Left ventricle myocardium inferior (tissue), 1 donor: ENCODE results near the gene CHD6. TPM values are rescaled to one million over a fixed set of nuclear protein-coding genes. Genes with fewer than 3 reads are reported as not detected.

Source experiments
- DNase-seq: peaks from one replicate; pipeline ENCODE4 v3.0.0-alpha.2; 2020
- H3K27ac ChIP-seq: fragments of 200-600 bp; replicated peaks from 2 replicates; pipeline ENCODE4 v1.8.0; 2021
- H3K27me3 ChIP-seq: fragments of 200-600 bp; 2 replicates; pipeline ENCODE4 v1.8.0; 2021; ENCODE audit warnings: low read depth
- H3K36me3 ChIP-seq: fragments of 200-600 bp; 2 replicates; pipeline ENCODE4 v1.8.0; 2021
- H3K4me1 ChIP-seq: fragments of 200-600 bp; 2 replicates; pipeline ENCODE4 v1.8.0; 2021
- H3K4me3 ChIP-seq: fragments of 200-600 bp; 2 replicates; pipeline ENCODE4 v1.8.0; 2021; ENCODE audit warnings: mild to moderate bottlenecking, moderate library complexity
- H3K9me3 ChIP-seq: fragments of 200-600 bp; replicated peaks from 2 replicates; pipeline ENCODE4 v1.8.0; 2021
- intact Hi-C: fragments of 100-400 bp; cut with micrococcal nuclease; formaldehyde crosslinking; loops from one replicate; pipeline ENCODE4 v1.11.0; 2022
- total RNA-seq: library from RNA; stranded (reverse); fragmentation: NEBNext Ultra II Directional; extraction: Animal tissue kit (Norgen Biotek cat#: 25700); gene quantifications from one replicate; pipeline ENCODE4 v1.2.1, GENCODE V29; 2021
- TF ChIP-seq, protein P1 (sequence below): fragments of 200-600 bp; IDR thresholded peaks from 2 replicates; pipeline ENCODE4 v1.8.0; 2021; ENCODE audit warnings: antibody characterized with exemption, mild to moderate bottlenecking, borderline replicate concordance
- donor health status: DM: no; HTN: yes; CAD: no; lungs with severe emphysema.

Gene CHD6
- total RNA-seq, 1 donor from 2014 or later, result 38.9 TPM

DNA sequence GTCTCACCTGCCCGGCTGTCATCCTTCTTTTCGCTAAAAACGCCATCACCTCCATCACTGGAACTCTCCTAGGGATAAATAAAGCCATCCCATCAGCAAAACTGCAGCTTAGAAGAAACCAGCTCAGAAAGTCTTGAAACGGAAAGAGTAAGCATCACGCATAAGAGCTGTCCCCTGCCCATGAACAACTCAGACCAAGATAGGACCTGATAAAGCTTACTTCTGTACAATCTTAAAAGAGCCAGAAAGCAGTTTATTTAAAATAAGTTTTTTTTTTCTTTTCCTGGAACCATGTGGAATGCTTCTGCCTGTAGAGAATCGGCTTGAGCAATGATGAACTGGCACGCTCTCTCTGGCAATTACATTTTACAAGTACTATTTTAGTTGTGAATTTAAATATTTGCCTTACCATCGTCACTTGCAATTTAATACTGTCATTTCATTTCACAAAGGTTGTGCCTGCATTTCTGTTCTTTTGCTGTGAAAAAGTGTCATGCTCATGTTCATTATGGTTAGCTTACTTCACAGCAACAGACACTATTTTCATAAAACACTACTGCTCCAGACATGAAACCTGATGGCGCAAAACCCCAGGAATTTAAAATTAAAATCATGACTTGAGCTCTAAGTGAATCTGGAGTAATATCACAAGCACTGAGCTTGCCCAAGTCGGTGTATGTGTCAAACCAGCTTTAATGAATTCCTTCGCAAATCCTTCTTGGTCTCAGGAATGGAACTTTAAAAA, 191.9 kb downstream of the CHD6 start:
- Histone ChIP-seq H3K27me3 (no peaks in the 10 kb centered on the region), H3K4me3 (no peak overlapping the region), H3K27ac (no peak overlapping the region), H3K9me3 (no peaks in the 10 kb centered on the region), H3K36me3 (peaks cover 74% of the 10 kb centered on the region), H3K4me1 (peaks cover 42% of the 10 kb centered on the region)
- DNase-seq, result no peak
- intact Hi-C loops, result no loop called here
- TF ChIP-seq, protein P1, sequence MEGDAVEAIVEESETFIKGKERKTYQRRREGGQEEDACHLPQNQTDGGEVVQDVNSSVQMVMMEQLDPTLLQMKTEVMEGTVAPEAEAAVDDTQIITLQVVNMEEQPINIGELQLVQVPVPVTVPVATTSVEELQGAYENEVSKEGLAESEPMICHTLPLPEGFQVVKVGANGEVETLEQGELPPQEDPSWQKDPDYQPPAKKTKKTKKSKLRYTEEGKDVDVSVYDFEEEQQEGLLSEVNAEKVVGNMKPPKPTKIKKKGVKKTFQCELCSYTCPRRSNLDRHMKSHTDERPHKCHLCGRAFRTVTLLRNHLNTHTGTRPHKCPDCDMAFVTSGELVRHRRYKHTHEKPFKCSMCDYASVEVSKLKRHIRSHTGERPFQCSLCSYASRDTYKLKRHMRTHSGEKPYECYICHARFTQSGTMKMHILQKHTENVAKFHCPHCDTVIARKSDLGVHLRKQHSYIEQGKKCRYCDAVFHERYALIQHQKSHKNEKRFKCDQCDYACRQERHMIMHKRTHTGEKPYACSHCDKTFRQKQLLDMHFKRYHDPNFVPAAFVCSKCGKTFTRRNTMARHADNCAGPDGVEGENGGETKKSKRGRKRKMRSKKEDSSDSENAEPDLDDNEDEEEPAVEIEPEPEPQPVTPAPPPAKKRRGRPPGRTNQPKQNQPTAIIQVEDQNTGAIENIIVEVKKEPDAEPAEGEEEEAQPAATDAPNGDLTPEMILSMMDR, result no peak

DNA sequence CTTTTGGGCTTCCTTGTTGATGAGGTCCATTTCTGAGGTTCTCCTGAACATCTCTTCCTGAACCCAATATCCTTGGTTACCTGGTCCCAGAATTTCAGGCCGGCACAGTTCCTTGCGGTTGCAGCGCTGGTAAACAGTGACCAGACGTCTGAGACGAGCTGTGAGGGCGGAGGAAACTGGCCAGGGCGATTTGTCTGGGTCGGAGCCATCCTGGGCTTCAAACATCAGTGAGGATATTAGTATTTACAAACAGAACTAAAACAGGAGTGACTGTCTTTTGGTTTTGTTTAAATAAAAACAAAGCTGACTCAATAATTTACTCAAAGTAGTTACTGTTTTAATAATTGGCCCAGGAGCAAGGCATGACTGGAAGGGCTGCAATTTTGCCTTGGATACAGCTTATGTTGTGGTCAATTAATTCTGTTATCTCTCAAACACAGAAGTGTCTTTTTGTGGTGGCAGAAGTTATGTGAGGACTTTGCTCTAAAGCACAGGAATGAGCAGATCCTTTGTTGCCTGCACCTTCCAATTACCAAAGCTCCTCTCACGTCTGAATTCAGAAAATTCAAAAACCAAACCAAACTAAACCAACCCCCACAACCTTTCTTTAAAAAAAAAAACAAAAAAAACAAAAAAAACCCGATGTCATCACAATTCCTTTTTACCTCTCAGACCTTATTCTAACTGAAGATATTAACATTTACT, 192.8 kb downstream of the CHD6 start:
- TF ChIP-seq, protein P1, result no peak
- Histone ChIP-seq H3K4me1 (peaks cover 42% of the 10 kb centered on the region), H3K36me3 (peaks cover 74% of the 10 kb centered on the region), H3K4me3 (no peak overlapping the region), H3K27ac (peak overlapping the region; percentile 16), H3K9me3 (no peaks in the 10 kb centered on the region), H3K27me3 (no peaks in the 10 kb centered on the region)
- DNase-seq, result no peak
- intact Hi-C loops, result no loop called here

DNA sequence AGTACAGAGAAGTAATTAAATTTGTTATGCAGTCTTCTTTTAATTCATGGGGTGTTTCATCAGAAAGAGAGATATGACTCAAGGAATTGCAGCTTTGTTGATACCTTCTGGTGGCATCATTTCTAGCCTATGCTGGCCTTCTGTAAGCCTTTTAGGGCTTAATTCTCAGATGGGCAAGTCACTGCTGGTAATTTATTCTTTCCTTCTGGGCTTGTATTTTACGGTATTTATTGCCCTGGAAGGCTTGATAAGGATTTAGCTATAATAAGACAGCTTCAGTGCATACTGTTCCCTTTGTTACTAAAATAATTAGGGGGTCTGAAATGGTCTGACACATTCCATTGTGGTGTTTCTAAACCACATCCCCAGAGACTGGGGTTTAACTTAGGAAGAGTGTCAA, 193.6 kb downstream of the CHD6 start:
- no peaks in the 10 kb centered on the region for H3K27me3 ChIP-seq
- H3K9me3 ChIP-seq, result no peaks in the 10 kb centered on the region
- H3K36me3 ChIP-seq, result peaks cover 74% of the 10 kb centered on the region
- H3K4me3 ChIP-seq, result no peak overlapping the region
- intact Hi-C loops, result no loop called here
- no peak for DNase-seq
- TF ChIP-seq, protein P1, result no peak
- H3K27ac ChIP-seq, result peak overlapping the region; percentile 16
- H3K4me1 ChIP-seq, result peaks cover 42% of the 10 kb centered on the region

DNA sequence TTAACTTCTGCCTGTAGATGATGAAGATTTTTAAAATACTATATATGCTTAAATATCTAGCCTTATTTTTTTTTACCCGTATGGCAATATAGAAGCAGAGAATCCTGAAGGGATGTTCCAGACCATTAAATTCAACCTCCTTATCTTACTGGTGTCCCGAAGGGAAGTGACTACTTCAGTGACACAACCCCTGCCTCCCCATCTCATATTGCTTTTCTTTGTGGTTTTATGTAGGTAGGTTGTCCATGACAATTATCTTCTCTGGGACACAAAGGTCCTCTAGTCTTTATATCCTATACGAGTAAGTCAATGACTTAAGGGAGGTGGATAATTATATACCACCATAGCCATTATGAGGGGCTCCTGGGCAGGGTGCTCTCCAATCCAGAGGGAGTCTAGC, 194.2 kb downstream of the CHD6 start:
- TF ChIP-seq, protein P1, result no peak
- Histone ChIP-seq H3K27ac (no peak overlapping the region), H3K4me3 (no peak overlapping the region), H3K27me3 (no peaks in the 10 kb centered on the region), H3K4me1 (peaks cover 42% of the 10 kb centered on the region), H3K9me3 (no peaks in the 10 kb centered on the region), H3K36me3 (peaks cover 69% of the 10 kb centered on the region)
- DNase-seq, result no peak
- intact Hi-C loops, result no loop called here

DNA sequence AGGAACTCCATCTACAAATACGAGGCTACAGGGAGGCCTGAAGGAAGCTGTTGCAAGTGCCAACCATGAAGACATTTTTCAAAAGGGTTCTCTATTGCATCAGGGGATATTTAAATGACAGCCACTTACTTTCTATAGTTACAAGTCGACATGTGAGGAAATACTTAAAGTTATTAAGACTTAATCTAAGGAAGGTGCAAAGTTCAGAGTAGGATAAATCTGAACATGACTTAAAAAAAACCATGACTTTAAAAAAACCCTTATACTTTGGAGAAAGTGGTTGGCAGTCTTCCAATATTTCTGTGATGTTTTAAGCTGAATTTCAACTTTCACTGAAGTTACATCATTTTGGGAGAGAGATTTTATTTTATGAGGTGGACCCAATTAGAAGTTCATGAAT, 195.2 kb downstream of the CHD6 start:
- Histone ChIP-seq H3K4me3 (no peak overlapping the region), H3K9me3 (no peaks in the 10 kb centered on the region), H3K4me1 (peaks cover 47% of the 10 kb centered on the region), H3K27ac (no peak overlapping the region), H3K27me3 (no peaks in the 10 kb centered on the region), H3K36me3 (peaks cover 59% of the 10 kb centered on the region)
- DNase-seq, result no peak
- TF ChIP-seq, protein P1, result no peak
- intact Hi-C loops, result no loop called here
